ENCODE measurements around the gene USP30.
"Not testable (repeated sequence)": the region's sequence is repeated elsewhere in the genome, so short reads cannot be mapped to it uniquely, and the experiment has no call there.

The USP30 gene

DNA sequence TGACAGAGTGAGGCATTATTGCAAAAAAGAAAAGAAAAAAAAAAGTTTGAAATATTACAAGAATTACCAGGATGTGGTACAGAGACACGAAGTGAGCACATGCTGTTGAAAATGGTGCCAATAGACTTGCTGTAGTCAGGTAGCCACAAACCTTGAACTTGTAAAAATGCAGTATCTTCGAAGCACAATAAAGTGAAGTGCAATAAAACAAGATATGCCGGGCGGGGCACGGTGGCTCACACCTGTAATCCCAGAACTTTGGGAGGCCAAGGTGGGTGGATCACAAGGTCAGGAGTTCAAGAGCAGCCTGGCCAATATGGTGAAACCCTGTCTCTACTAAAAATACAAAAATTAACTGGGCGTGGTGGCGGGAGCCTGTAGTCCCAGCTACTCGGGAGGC lies 2.6 kb upstream of the USP30 start:
- DNase-seq (ENCODE audit: low read depth in 2 of 3, low spot score in 1 of 3): not testable (repeated sequence)

DNA sequence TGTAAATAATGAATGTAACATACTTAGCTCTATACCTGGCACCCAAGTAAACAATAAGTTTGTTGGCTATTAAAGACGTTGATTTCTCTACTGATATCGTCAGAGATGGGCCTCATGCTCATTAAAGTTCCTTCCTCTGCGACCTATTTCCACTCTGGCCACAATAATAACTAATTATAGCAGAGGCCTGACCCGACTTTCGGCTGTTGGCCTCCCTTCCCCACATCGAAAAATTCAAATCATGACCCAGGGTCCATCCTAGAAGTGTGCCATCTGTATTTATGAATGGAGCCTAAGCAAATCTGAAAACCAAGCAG lies 321 bp upstream of the USP30 start:
- DNase-seq (ENCODE audit: low read depth in 2 of 3, low spot score in 1 of 3): no peak

DNA sequence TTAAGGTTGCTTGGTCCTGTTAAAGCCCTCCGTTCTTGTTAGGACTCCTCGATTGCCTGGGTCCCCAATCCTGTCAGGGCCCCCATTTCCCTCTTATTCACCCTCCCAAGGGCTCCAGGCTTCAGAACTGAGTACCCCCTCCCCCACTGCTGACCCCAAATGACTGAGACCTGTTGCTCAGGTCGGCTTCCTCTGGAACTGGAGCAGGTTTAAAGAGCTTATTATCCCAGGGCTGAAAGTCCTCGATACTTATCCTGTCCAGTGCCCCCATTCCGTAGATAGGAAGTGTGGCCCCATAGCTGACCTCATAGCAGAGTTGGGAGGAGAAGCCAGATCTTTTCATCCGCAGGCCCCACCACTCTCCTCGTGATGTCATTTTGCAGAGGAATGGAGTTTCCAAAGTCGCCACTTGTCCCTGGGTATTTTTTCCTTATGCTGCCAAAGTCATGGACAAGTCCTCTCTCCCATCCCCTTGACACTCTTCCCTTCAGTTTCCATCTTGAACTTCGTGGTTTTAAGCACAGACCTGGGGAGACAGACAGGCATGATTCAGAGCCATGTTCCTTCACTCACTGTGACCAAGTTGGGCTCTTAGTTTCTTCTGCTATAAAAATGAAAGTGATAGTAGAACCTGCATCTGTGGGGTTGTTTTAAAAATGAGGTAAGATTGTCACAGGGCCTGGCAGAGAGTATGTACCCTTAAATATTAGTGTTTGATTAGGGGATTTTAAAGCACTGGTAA lies 1.2 kb downstream of the USP30 start:
- DNase-seq (ENCODE audit: low read depth in 2 of 3, low spot score in 1 of 3): peak in 2 of 3 donors; percentile 2 to 19

DNA sequence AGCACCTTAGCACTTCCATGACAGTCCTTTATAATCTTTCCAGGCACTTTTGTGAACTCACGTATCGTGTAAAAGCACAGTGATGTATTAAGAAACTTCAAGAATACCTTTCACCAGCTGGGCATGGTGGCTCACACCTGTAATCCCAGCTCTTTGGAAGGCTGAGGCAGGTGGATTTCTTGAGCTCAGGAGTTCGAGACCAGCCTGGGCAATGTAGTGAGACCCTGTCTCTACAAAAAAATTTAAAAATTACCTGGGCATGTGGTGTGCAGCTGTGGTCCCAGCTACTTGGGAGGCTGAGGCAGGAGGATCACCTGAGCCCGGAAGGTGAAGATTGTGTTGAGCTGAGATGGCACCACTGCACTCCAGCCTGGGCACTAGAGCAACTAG lies 1.7 kb downstream of the USP30 start:
- peak in 1 of 3 donors; percentile 16 for DNase-seq (ENCODE audit: low read depth in 2 of 3, low spot score in 1 of 3)

DNA sequence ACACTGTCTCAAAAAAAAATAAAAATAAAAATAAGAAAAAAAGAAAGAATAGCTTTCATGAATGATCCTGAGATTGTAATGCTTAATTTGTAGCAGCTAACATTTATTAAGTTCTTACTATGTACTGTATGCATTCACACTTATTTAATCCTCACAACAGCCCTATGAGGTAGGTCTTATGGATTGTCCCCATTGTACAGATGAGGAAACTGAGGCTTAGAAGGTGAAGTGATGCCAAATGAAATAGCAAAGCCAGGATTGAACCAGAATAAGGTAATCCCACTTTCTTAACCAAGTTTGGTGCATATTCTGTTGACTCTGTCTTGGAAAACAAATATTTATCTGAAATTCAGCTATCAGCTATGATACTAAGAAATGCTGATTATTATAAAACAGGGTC lies 2.1 kb downstream of the USP30 start:
- DNase-seq (ENCODE audit: low read depth in 2 of 3, low spot score in 1 of 3): no peak

DNA sequence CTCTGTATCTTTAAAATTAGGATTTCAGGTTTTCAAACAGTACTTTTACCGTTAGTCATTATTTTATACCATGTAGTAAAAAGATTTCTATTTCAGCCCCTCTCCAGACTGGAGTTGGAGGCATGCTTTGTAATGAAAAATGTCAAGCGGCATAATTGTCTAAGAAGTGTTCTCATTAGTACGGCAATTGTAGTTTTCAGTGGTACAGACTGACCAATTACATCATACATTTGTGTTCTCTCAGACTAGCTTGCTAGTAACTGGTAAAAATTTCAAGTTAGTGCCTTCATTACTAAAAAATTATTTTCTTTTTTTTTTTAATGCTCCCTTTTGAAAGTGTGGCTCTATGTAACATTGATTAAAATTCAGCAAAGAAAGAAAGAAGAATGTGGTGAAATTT lies 4.5 kb downstream of the USP30 start:
- no peak for DNase-seq (ENCODE audit: low read depth in 2 of 3, low spot score in 1 of 3)

DNA sequence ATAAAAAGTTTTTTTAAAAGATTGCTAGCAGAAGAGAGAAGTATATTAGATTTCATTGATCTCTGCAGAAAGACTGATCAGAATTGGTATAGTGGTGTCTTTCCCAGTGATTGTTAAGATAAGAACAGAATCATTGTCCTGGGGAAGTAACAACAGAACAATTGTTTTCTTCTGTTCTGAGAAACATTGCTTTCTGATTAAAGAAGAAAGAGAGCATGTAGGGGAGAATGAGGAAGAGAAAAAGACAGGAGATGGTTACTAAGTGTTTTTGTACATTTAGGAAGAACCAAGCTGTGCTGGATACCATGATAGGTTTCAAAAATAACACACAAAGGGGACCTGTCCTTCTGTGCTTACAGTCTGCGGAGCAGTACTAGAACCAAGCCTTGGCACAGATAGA lies 5.0 kb downstream of the USP30 start:
- DNase-seq (ENCODE audit: low read depth in 2 of 3, low spot score in 1 of 3): no peak

DNA sequence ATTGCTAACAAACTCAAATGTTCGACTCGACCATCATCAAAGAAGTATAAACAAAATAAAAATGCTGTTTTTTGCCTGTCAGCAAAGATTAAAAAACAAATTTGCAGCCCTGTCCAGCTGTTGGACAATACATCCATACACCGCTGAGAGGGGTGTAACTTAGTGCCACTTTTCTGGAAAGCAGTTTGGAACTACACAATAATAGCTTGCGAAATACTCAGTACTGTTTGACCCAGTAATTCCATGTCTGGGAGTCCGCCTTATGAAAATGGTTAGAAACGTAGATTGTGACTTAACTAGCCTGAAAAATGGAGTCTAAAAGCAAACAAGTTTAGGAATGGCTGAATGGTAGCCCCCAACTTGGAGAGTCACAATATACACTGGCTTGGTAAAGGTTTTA lies 6.4 kb downstream of the USP30 start:
- DNase-seq (ENCODE audit: low read depth in 2 of 3, low spot score in 1 of 3): no peak

DNA sequence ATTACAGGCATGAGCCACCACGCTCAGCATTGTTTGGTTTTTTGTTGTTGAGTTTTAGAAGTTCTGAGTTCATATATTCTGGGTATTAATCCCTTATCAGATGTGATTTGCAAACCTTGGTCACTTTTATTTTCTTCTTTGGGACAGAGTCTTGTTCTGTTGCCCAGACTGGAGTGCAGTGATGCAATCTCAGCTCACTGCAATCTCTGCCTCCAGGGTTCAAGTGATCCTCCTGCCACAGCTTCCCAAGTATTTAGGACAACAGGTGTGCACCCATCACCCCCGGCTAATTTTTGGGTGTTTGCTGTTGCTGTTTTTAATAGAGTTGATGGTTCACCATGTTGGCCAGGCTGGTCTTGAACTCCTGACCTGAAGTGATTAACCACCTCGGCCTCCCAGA lies 11.8 kb downstream of the USP30 start:
- DNase-seq (ENCODE audit: low read depth in 2 of 3, low spot score in 1 of 3): no peak

DNA sequence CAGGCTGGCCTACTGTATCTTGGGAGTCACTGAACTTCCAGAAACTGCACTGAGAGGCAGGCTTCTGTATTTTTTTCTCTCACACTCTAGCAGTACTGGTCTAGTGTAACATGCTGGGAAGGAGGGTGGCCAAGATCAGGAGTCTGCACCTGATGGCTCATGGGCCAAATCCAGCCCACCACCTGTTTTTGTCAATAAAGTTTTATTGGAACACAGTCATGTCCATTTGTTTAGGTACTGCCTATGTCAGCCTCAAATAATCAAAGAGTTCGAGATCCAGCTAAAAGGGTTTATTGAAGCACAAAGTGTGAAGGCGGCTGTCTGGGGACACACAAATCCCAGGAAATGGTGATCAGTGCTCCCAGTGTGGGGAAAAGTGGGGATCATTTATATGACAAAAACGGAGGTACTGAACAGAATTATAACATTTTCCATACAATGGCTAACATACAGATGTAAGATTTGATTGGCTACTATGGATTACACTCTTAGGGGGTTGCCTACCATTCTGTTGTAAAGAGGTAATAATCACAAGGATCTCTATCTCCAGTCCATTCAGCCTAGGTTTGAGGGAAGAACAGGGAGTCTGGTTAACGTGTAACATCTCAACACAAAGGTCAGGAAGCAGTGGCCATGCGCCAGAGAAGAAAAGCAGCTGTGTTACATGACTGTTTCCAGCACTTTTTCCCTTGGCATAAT lies 12.9 kb downstream of the USP30 start:
- DNase-seq (ENCODE audit: low read depth in 2 of 3, low spot score in 1 of 3): no peak

DNA sequence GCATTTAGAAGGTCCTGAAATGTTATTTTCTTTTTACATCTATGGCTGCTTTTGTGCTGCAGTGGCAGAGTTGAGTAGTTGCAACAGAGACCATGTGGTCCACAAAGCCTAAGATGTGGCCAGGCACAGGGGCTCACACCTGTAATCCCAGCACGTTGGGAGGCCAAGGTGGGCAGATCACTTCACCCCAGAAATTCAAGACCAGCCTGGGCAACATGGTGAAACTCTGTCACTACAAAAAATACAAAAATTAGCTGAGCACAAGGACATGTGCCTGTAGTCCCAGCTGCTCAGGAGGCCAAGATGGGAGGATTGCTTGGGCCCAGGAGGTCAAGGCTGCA lies 13.4 kb downstream of the USP30 start:
- DNase-seq (ENCODE audit: low read depth in 2 of 3, low spot score in 1 of 3): no peak

DNA sequence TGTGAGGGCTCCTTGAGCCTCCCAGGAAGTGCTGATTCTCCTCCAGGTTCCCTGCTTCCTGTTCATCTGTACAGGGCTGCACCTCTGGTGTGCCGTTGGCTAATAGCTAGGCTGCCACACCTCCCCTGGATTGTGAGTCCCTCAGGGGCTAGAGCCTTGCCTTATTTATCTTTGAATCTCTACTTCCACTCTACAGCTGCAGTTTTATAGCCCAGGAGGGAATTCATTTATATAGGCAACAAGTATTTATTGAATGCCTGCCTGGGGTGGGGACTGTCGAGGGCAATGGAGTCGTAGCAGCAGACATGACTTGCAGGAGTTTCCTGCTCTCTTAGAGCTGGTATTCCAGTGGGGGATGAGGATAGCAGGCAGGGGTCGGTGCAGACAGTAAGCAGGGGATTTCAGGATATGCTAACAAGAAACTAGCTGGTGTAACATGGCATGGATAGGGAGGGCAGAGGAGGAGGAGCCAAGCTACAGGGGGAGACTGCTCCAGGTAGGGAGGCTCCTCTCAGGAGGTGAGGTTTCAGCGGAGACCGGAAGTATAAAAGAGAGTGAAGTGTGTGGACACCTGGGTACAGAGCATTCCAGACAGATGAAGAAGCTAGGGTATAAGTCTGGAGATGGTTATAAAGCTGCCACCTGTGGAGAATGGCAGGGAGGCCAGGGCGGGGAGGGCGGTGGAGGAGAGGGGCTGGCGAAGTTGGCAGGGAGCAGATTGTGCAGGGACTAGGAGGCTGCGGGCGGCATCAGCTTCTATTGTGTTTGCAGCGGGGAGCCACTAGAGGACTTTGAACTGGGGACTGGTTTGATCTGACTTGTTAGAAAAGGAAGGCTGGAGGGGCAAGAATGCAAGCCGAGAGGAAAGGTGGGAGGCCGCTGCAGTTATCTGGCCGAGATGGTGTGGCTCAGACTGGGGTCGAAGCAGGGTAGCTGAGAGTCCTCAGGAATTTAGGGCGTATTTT lies 17.2 kb downstream of the USP30 start:
- DNase-seq (ENCODE audit: low read depth in 2 of 3, low spot score in 1 of 3): no peak

DNA sequence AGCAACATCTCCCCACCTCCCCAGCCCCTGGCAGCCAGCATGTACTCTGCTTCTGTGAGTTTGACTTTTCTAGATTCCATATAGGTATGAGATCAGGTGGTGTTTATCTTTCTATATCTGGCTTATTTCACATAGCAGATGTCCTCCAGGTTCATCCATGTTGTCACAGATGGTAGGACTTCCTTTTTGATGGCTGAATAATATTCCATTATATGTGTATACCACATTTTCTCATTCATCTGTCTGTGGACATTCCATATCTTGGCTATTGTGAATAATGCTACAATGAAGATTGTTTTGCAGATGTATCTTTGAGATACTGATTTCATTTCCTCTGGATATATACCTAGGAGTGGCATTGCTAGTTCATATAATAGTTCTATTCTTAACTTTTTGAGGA lies 22.5 kb downstream of the USP30 start:
- DNase-seq (ENCODE audit: low read depth in 2 of 3, low spot score in 1 of 3): no peak

DNA sequence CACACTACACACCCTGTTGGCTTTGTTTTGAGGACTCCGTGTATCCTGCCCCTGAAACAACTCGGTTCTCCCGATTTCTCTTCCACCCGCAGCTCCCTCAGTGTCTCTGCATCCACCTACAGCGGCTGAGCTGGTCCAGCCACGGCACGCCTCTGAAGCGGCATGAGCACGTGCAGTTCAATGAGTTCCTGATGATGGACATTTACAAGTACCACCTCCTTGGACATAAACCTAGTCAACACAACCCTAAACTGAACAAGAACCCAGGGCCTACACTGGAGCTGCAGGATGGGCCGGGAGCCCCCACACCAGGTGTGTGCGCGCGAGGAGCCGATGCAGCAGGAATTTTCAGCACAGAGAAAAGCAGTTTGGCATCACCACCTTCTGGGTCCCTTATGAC lies 30.4 kb downstream of the USP30 start:
- no peak for DNase-seq (ENCODE audit: low read depth in 2 of 3, low spot score in 1 of 3)

DNA sequence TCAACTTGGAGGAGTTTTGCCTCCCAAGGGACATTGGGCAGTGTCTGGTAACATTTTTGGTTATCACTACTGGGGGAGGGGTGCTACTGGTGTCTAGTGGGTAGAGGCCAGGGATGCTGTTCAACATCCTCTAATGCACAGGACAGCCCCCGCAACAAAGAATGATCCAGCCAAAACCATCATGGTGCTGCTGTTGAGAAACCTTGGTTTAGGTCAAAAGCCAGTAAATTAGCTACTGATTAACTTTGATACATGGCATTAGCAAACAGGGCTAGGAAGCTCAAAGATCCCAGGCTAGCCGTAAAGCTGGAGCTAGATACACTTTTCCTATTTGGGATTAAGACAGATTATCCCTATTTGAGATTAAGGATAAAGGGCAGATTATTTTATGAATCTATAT lies 32.0 kb downstream of the USP30 start:
- no peak for DNase-seq (ENCODE audit: low read depth in 2 of 3, low spot score in 1 of 3)

DNA sequence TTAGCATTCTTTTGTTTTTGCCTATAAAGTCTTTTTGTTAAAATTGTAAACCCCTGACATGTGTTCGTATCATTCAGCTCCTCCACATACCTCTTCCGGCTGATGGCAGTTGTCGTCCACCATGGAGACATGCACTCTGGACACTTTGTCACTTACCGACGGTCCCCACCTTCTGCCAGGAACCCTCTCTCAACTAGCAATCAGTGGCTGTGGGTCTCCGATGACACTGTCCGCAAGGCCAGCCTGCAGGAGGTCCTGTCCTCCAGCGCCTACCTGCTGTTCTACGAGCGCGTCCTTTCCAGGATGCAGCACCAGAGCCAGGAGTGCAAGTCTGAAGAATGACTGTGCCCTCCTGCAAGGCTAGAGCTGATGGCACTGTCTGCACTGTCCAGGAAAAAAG lies 33.2 kb downstream of the USP30 start:
- no peak for DNase-seq (ENCODE audit: low read depth in 2 of 3, low spot score in 1 of 3)

DNA sequence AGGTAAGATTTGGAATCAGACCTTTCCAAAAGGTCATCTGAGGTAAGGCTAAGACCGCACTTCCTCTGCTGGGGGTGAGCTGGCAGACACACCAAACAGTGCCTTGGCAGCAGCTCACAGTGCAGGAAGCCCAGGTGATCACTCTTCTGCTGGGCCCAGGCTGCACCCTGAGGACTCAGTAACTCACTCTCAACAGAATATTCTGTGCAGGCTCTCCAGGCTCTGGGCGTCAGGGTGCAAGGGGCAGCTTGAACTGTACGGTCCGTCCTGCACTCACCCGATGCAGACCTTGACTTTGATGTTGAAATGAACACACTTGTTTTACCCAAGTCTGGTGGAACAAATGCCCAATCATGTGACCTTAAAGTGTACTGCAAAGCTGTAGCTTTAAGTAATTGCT lies 34.9 kb downstream of the USP30 start:
- DNase-seq (ENCODE audit: low read depth in 2 of 3, low spot score in 1 of 3): no peak

DNA sequence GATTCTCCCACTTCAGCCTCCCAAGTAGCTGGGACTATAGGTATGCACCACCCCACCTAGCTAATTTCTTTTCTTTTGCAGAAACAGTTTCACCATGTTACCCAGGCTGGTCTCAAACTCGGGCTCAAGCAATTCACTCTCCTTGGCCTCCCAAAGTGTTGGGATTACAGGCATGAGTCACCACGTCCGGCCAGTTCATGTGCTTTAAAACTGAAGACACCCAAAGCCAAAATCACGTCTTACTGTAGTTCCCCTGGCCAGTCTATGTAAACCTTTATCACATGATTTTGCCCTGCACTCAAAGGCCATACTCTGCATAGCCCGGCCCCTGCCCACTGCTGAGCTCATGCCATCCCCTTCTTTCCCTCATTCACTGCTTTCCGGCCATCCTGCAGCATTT lies 36.4 kb downstream of the USP30 start:
- no peak for DNase-seq (ENCODE audit: low read depth in 2 of 3, low spot score in 1 of 3)

DNA sequence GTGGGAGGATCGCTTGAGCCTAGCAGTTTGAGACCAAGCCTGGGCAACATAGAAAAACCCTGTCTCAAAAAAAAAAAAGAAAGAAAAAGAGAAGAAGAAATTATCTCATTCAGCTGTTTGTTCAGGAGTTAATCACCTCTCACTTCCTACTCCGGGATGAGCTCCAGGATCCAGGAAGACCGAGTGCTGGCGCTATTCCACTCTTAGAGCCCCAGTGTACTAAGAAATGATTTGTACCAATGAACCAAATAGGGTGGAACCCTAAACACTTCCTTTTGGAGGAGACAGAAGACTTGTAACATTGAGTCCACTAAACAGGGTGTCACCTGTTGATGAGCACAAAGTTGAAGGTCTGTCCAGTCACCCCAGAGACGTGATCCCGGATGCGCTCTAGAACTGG lies 37.3 kb downstream of the USP30 start:
- DNase-seq (ENCODE audit: low read depth in 2 of 3, low spot score in 1 of 3): no peak

DNA sequence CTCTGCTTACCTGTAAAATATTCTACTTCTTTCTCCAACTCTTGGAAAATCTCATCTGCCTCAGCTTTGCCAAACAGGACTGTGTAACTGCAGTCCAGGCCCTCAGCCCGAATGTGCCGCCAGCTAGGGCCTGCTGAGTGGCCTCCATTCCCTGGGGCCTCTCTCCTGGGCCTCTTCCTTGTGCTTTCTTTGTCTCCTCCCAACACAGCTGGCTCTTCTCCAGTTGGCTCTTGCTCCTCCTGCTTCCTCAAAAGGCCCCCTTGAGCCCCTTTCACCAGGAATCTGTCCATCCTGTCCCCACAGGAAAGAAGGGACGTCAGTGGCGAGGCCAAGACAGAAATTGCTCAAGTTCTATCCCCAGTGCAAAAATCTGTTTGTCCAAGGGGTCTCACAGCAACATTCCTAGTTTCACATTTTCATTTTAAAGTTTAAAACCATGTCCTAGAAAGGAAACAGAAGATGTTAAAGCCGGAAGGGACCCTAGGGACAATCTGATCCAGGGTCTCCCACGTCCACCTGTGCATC lies 40.2 kb downstream of the USP30 start:
- DNase-seq (ENCODE audit: low read depth in 2 of 3, low spot score in 1 of 3): no peak

DNA sequence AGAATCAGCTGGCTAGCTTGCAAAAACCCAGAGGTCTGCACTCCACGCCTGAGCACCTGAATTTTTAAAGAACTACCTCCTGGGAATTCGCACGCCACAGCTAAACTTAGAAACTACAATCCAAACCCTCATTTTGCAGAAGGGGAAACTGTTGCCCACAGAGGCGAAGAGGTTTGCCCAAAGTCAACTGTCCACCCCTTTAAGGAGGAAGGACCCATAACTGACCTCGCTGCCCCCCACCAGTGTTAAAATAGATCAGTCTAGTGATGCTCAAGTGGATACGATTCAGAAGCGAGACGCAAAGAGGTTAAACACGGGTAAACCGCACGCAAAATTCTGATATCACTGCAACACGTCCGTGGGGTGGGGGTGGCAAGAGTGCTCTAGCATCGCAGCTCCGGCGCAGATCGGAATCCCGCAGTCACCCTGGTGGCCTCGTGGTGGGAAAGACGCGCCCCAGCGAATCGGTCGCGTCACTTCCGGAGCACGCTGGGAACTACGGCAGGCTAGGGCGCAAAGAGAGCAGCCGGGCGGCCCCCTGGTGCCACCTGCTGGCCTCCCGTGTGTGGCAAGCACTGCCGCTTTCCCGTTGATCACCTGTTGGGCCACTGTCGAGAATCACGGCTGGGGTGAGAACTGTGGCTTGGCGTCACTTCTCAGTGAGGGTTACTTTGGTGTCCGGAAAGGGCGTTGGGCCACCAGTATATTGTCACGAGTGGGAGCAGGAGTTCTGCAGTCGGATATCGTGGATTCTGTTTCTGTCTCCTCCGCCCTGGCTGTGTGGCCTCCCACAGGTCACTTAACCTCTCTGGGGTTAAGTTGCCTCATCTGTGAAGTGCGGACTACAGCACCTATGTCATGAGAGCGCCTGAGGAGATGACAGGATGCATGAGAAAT lies 40.9 kb downstream of the USP30 start, which contains the start of gene ALKBH2:
Gene ALKBH2 (minus strand): TSS at position 451 of the 897 bp plus-strand sequence. CDS start 686 bp downstream, outside the sequence.
- peak; percentile 89 to 92 (median 90) for DNase-seq (ENCODE audit: low read depth in 2 of 3, low spot score in 1 of 3)

All from stimulated activated CD4-positive, alpha-beta T cell treated with anti-CD3 and anti-CD28 coated beads, Interleukin-12 subunit alpha, Interleukin-12 subunit beta, amount 100 ng/mL, for 48 hours (primary cell).